GM23338 (cell line): Measurements from ENCODE around the gene CENPN. TPM values are rescaled to one million over a fixed set of nuclear protein-coding genes. Genes with fewer than 3 reads are reported as not detected.

ENCODE experiments used
- ATAC-seq: fragments of 200-7000 bp; cut with Tn5 transposase; 3 replicates; pipeline ENCODE4 v1.9.1; 2020
- DNase-seq: peaks from one replicate; pipeline ENCODE4 v3.0.0-alpha.2; 2015; ENCODE audit warnings: low spot score
- H2AFZ ChIP-seq: fragments of 200-600 bp; sonication (generic); 2 replicates; pipeline ENCODE4 v1.8.0; 2016; ENCODE audit warnings: antibody characterized with exemption, mild to moderate bottlenecking, moderate library complexity
- H3F3A ChIP-seq: fragments of 200-600 bp; sonication (generic); replicated peaks from 2 replicates; pipeline ENCODE4 v1.8.0; 2017; ENCODE audit warnings: antibody characterized with exemption, mixed run types, low read depth
- H3K27ac ChIP-seq: fragments of 200-600 bp; sonication (generic); 2 replicates; pipeline ENCODE4 v1.6.1; 2016; ENCODE audit warnings: low read depth
- H3K27me3 ChIP-seq: fragments of 200-600 bp; sonication (generic); 2 replicates; pipeline ENCODE4 v1.8.0; 2016; ENCODE audit warnings: mild to moderate bottlenecking, mixed run types, moderate library complexity; ENCODE audit not compliant: insufficient read depth
- H3K36me3 ChIP-seq: fragments of 200-600 bp; sonication (generic); 2 replicates; pipeline ENCODE4 v1.8.0; 2016; ENCODE audit warnings: mild to moderate bottlenecking; ENCODE audit not compliant: insufficient read depth
- H3K4me1 ChIP-seq: fragments of 200-600 bp; sonication (generic); 2 replicates; pipeline ENCODE4 v1.8.0; 2016; ENCODE audit warnings: mild to moderate bottlenecking, moderate library complexity; ENCODE audit not compliant: insufficient read depth
- H3K4me2 ChIP-seq: fragments of 200-600 bp; sonication (generic); 2 replicates; pipeline ENCODE4 v1.7.1; 2017; ENCODE audit warnings: mixed run types
- H3K4me3 ChIP-seq: fragments of 200-600 bp; sonication (generic); 2 replicates; pipeline ENCODE4 v1.6.1; 2016; ENCODE audit warnings: mixed run types
- H3K79me2 ChIP-seq: fragments of 200-600 bp; sonication (generic); replicated peaks from 2 replicates; pipeline ENCODE4 v1.8.0; 2017; ENCODE audit warnings: mild to moderate bottlenecking; ENCODE audit not compliant: insufficient read depth
- H3K9me2 ChIP-seq: fragments of 200-600 bp; sonication (generic); 2 replicates; pipeline ENCODE4 v1.8.0; 2017; ENCODE audit not compliant: insufficient read depth
- H4K20me1 ChIP-seq: fragments of 200-600 bp; sonication (generic); replicated peaks from 2 replicates; pipeline ENCODE4 v1.8.0; 2017; ENCODE audit warnings: mild to moderate bottlenecking; ENCODE audit not compliant: insufficient read depth
- H3K27ac Mint-ChIP-seq: 2 replicates; pipeline ENCODE4 v1.8.0; 2020; ENCODE audit warnings: inconsistent platforms, mild to moderate bottlenecking, moderate library complexity, mixed read lengths
- H3K27me3 Mint-ChIP-seq: 3 replicates; pipeline ENCODE4 v1.8.0; 2022; ENCODE audit warnings: low read depth, mild to moderate bottlenecking, moderate library complexity, mixed read lengths, inconsistent platforms; ENCODE audit not compliant: insufficient read depth, poor library complexity
- H3K36me3 Mint-ChIP-seq: 3 replicates; pipeline ENCODE4 v1.8.0; 2021; ENCODE audit warnings: low read depth, mild to moderate bottlenecking, inconsistent platforms, moderate library complexity, mixed read lengths
- H3K4me1 Mint-ChIP-seq: 3 replicates; pipeline ENCODE4 v1.8.0; 2020; ENCODE audit warnings: mild to moderate bottlenecking, inconsistent platforms, mixed read lengths
- H3K4me3 Mint-ChIP-seq: 3 replicates; pipeline ENCODE4 v1.8.0; 2021; ENCODE audit warnings: moderate library complexity, mild to moderate bottlenecking, inconsistent platforms, mixed read lengths
- H3K9me3 Mint-ChIP-seq: 3 replicates; pipeline ENCODE4 v1.8.0; 2020; ENCODE audit warnings: moderate library complexity, mild to moderate bottlenecking, inconsistent platforms, mixed read lengths
- EZH2 ChIP-seq: fragments of 200-600 bp; sonication (generic); IDR thresholded peaks from one replicate; pipeline ENCODE4 v1.8.0; 2017; ENCODE audit warnings: antibody characterized with exemption, mild to moderate bottlenecking, low read depth; ENCODE audit not compliant: unreplicated experiment
- EZH2phosphoT487 ChIP-seq: fragments of 200-600 bp; sonication (generic); IDR thresholded peaks from one replicate; pipeline ENCODE4 v1.8.1; 2018; ENCODE audit warnings: antibody characterized with exemption; ENCODE audit not compliant: unreplicated experiment
- JUNB ChIP-seq: IDR thresholded peaks from one replicate; pipeline ENCODE4 v1.6.1; 2016; ENCODE audit warnings: antibody characterized with exemption; ENCODE audit not compliant: unreplicated experiment
- NANOG ChIP-seq: IDR thresholded peaks from 2 replicates; pipeline ENCODE4 v1.6.1; 2016; ENCODE audit warnings: antibody characterized with exemption, borderline replicate concordance
- POLR2AphosphoS5 ChIP-seq: IDR thresholded peaks from 2 replicates; pipeline ENCODE4 v1.6.1; 2016; ENCODE audit warnings: antibody characterized with exemption, low read depth
- STAT1 ChIP-seq: IDR thresholded peaks from one replicate; pipeline ENCODE4 v1.6.1; 2016; ENCODE audit warnings: antibody characterized with exemption; ENCODE audit not compliant: unreplicated experiment
- ZNF114 ChIP-seq: fragments of 250-450 bp; sonication (Bioruptor Pico); IDR thresholded peaks from 2 replicates; pipeline ENCODE4 v1.5.0; 2020; ENCODE audit warnings: mild to moderate bottlenecking, moderate library complexity
- ZNF331 ChIP-seq: fragments of 250-450 bp; sonication (Bioruptor Pico); IDR thresholded peaks from 2 replicates; pipeline ENCODE4 v1.5.0; 2020; ENCODE audit warnings: low read depth, mild to moderate bottlenecking, moderate library complexity
- polyA plus RNA-seq: library from polyadenylated mRNA; unstranded; fragments of >200 nt; fragmentation: Nextera tagmentation; extraction: Ambion mirVana; gene quantifications from 2 replicates; pipeline ENCODE4 v1.2.1, GENCODE V29; 2016
- total RNA-seq: library from RNA; depleted of rRNA; stranded (reverse); fragments of >200 nt; shearing (Covaris generic); gene quantifications from 2 replicates; pipeline ENCODE4 v1.2.3, GENCODE V29; 2014
- TF ChIP-seq, protein P1 (sequence below): fragments of 250-450 bp; sonication (Bioruptor Pico); IDR thresholded peaks from 2 replicates; pipeline ENCODE4 v1.5.0; 2020; ENCODE audit warnings: mild to moderate bottlenecking, moderate library complexity

The CENPN gene
- total and polyA plus RNA-seq, 2 experiments from 2014 or later, result 43.6 to 80.8 TPM

DNA sequence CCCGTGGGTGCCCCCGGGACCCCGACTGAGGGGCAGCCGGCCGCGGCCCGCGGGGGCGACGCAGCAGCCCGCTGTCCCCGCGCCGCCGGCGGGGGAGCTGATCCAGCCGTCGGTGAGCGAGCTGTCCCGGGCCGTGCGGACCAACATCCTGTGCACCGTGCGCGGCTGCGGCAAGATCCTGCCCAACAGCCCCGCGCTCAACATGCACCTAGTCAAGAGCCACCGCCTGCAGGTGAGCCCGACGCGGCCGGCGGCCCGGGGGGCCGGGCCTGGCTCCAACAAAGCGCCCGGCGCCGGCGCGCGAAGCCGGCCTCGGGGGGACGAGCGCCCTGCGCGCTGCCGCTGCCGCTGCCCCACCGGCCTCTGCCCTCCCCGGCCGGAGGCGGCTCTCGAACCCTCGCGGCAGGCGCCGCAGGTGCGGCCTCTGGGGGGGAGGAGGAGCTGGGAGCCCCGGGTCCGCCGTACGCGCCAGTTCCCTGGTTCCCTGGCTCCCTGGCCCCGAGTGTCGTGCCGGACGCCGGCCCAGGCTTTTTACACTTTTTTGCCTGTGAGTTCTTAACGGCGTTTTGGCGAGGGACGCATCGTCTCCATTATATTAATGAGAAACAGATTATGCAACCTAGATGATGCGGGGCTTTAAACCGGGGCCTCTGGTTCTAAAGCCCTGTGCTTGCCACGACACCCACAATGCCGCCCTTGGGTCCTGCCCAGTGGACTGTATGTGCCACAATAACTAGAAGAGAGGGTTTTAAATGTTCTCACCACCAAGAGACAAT lies 29.1 kb downstream of the CENPN start (continued):
- TF ChIP-seq, protein P1, sequence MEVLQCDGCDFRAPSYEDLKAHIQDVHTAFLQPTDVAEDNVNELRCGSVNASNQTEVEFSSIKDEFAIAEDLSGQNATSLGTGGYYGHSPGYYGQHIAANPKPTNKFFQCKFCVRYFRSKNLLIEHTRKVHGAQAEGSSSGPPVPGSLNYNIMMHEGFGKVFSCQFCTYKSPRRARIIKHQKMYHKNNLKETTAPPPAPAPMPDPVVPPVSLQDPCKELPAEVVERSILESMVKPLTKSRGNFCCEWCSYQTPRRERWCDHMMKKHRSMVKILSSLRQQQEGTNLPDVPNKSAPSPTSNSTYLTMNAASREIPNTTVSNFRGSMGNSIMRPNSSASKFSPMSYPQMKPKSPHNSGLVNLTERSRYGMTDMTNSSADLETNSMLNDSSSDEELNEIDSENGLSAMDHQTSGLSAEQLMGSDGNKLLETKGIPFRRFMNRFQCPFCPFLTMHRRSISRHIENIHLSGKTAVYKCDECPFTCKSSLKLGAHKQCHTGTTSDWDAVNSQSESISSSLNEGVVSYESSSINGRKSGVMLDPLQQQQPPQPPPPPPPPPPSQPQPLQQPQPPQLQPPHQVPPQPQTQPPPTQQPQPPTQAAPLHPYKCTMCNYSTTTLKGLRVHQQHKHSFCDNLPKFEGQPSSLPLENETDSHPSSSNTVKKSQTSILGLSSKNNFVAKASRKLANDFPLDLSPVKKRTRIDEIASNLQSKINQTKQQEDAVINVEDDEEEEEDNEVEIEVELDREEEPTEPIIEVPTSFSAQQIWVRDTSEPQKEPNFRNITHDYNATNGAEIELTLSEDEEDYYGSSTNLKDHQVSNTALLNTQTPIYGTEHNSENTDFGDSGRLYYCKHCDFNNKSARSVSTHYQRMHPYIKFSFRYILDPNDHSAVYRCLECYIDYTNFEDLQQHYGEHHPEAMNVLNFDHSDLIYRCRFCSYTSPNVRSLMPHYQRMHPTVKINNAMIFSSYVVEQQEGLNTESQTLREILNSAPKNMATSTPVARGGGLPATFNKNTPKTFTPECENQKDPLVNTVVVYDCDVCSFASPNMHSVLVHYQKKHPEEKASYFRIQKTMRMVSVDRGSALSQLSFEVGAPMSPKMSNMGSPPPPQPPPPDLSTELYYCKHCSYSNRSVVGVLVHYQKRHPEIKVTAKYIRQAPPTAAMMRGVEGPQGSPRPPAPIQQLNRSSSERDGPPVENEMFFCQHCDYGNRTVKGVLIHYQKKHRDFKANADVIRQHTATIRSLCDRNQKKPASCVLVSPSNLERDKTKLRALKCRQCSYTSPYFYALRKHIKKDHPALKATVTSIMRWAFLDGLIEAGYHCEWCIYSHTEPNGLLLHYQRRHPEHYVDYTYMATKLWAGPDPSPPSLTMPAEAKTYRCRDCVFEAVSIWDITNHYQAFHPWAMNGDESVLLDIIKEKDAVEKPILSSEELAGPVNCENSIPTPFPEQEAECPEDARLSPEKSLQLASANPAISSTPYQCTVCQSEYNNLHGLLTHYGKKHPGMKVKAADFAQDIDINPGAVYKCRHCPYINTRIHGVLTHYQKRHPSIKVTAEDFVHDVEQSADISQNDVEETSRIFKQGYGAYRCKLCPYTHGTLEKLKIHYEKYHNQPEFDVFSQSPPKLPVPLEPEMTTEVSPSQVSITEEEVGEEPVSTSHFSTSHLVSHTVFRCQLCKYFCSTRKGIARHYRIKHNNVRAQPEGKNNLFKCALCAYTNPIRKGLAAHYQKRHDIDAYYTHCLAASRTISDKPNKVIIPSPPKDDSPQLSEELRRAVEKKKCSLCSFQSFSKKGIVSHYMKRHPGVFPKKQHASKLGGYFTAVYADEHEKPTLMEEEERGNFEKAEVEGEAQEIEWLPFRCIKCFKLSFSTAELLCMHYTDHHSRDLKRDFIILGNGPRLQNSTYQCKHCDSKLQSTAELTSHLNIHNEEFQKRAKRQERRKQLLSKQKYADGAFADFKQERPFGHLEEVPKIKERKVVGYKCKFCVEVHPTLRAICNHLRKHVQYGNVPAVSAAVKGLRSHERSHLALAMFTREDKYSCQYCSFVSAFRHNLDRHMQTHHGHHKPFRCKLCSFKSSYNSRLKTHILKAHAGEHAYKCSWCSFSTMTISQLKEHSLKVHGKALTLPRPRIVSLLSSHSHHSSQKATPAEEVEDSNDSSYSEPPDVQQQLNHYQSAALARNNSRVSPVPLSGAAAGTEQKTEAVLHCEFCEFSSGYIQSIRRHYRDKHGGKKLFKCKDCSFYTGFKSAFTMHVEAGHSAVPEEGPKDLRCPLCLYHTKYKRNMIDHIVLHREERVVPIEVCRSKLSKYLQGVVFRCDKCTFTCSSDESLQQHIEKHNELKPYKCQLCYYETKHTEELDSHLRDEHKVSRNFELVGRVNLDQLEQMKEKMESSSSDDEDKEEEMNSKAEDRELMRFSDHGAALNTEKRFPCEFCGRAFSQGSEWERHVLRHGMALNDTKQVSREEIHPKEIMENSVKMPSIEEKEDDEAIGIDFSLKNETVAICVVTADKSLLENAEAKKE (CRISPR knock-in tag), result no peak
- no peak for TF ChIP-seq ZNF331 (CRISPR knock-in tag)
- no peak for TF ChIP-seq JUNB

DNA sequence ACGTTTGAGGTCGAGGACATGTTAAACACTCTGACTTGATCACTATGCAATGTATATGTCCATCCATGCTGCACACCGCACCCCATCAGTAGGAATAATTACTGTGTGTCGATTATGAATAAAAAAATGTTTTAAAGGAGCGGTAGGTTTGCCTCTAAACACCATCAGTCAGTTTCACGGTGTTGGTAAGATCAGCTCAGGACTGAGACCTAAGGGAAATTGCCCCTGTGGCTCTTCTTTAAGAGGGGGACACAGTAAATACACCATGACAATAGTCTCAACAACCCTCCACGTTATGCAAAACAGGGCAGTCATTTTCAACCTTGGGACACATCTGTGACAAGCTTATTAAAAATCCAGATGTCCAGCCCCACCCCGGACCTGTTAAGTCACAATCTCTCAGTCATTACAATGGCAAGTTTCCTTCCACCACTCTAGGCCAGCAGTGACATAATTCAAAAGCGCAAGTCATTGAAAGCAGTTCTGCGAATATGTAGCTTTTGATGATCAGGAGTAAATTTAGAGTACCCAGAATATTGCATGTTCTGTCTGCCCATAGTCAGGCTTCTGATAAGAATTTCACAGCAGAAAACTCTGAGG lies 29.8 kb downstream of the CENPN start:
- peaks cover 24% of the 10 kb centered on the region for H4K20me1 ChIP-seq
- H3K4me1 Mint-ChIP-seq, result peaks cover 11% of the 10 kb centered on the region
- no peak for TF ChIP-seq POLR2AphosphoS5
- TF ChIP-seq NANOG, result no peak
- TF ChIP-seq STAT1, result no peak
- no peak for TF ChIP-seq ZNF114 (CRISPR knock-in tag)
- TF ChIP-seq EZH2phosphoT487, result no peak
- no peak for TF ChIP-seq EZH2
- peak overlapping the region; percentile 90 for H3K4me3 Mint-ChIP-seq
- 0 out of 2 replicates have a peak, but pooled peaks cover 4% of the 10 kb centered on the region for H3K9me2 ChIP-seq
- H3K79me2 ChIP-seq, result peaks cover 46% of the 10 kb centered on the region
- H3K27ac ChIP-seq, result no peak overlapping the region
- DNase-seq (no peak), ATAC-seq (no peak)
- H3K4me2 ChIP-seq, result peak overlapping the region; percentile 100
- H3K27me3 Mint-ChIP-seq, result peaks cover 6% of the 10 kb centered on the region
- H3K4me3 ChIP-seq, result peak overlapping the region; percentile 96
- peak overlapping the region; percentile 91 for H3K27ac Mint-ChIP-seq
- H3K27me3 ChIP-seq, result no peaks in the 10 kb centered on the region
- H2AFZ ChIP-seq, result 0 out of 2 replicates have a peak overlapping the region, but pooled peaks have one; percentile 29
- H3K4me1 ChIP-seq, result peaks cover 9% of the 10 kb centered on the region
- peaks cover 12% of the 10 kb centered on the region; the same call in 2 of the 3 replicates for H3K9me3 Mint-ChIP-seq
- peaks cover 15% of the 10 kb centered on the region for H3K36me3 ChIP-seq
- peaks cover 48% of the 10 kb centered on the region for H3K36me3 Mint-ChIP-seq
- H3F3A ChIP-seq, result no peaks in the 10 kb centered on the region
